Endothelial cell of umbilical vein (primary cell): ENCODE results near the gene LDLRAD3.

Experiments
- CTCF ChIP-seq, 2 donors: IDR thresholded peaks; 1 replicate in 1 of 2; 2 replicates in 1 of 2; pipeline ENCODE4 v1.5.1; 2011; ENCODE audit warnings: low read length in 2 of 2, mild to moderate bottlenecking in 2 of 2, moderate library complexity in 2 of 2, control low read depth in 1 of 2, inconsistent platforms in 1 of 2, low read depth in 1 of 2; ENCODE audit not compliant: insufficient read depth in 1 of 2; ENCODE audit errors: extremely low read depth in 1 of 2
- EZH2 ChIP-seq: IDR thresholded peaks from 2 replicates; pipeline ENCODE4 v1.6.1; 2012; ENCODE audit warnings: borderline replicate concordance, low read depth, mild to moderate bottlenecking, moderate library complexity, low read length, inconsistent platforms; ENCODE audit not compliant: severe bottlenecking
- FOS ChIP-seq: IDR thresholded peaks from 2 replicates; pipeline ENCODE4 v1.6.1; 2011; ENCODE audit warnings: mild to moderate bottlenecking, low read length, moderate library complexity, borderline replicate concordance; ENCODE audit not compliant: insufficient read depth
- JUN ChIP-seq: IDR thresholded peaks from 2 replicates; pipeline ENCODE4 v1.6.1; 2011; ENCODE audit warnings: borderline replicate concordance, low read depth; ENCODE audit not compliant: insufficient read length, insufficient read depth
- POLR2A ChIP-seq: IDR thresholded peaks from 2 replicates; pipeline ENCODE4 v1.6.1; 2012; ENCODE audit warnings: low read depth, mild to moderate bottlenecking, control low read depth, low read length
- POLR2AphosphoS5 ChIP-seq: IDR thresholded peaks from 2 replicates; pipeline ENCODE4 v1.6.1; 2012; ENCODE audit warnings: low read depth, mild to moderate bottlenecking, control low read depth, low read length, moderate library complexity; ENCODE audit not compliant: insufficient read depth

- TF ChIP-seq CTCF (IDR thresholded peaks at IDR 0.05; ENCODE audit: extremely low read depth in 1 of 2, insufficient read depth in 1 of 2, low read depth in 1 of 2, low read length in 2 of 2) (no peak), POLR2AphosphoS5 (no peak), POLR2A (no peak), FOS (no peak), JUN (no peak), EZH2 (no peak)
These were observed 234.0 kb downstream of the LDLRAD3 start for GRCh38 chr11:36177836-36178235.
